Activated naive CD4-positive, alpha-beta T cell treated with anti-CD3 and anti-CD28 coated beads for 36 hours (primary cell): ENCODE measurements around the gene RGS7BP. TPM values are rescaled to one million over a fixed set of nuclear protein-coding genes. Genes with fewer than 3 reads are reported as not detected.

Source experiments
- CTCF ChIA-PET: fragments of 350-600 bp; sonication (Branson Sonifier 250); formaldehyde crosslinking; loops from one replicate; lab custom pipeline; 2021; ENCODE audit warnings: antibody characterized with exemption; lab: Charles Lee
- DNase-seq: peaks from one replicate; pipeline ENCODE4 v3.0.0-alpha.2; 2020
- H3K27ac Mint-ChIP-seq: one replicate; pipeline ENCODE4 v1.8.0; 2021; ENCODE audit warnings: mild to moderate bottlenecking, mixed read lengths
- H3K27me3 Mint-ChIP-seq: one replicate; pipeline ENCODE4 v1.8.0; 2021; ENCODE audit warnings: low read depth, mixed read lengths
- H3K36me3 Mint-ChIP-seq: one replicate; pipeline ENCODE4 v1.8.0; 2021; ENCODE audit warnings: low read depth, mixed read lengths
- H3K4me1 Mint-ChIP-seq: one replicate; pipeline ENCODE4 v1.8.0; 2021; ENCODE audit warnings: low read depth, mixed read lengths
- H3K4me3 Mint-ChIP-seq: one replicate; pipeline ENCODE4 v1.8.0; 2021; ENCODE audit warnings: mild to moderate bottlenecking, moderate library complexity, mixed read lengths
- H3K9me3 Mint-ChIP-seq: one replicate; pipeline ENCODE4 v1.8.0; 2021; ENCODE audit warnings: mixed read lengths
- intact Hi-C: fragments of 100-400 bp; cut with micrococcal nuclease; formaldehyde crosslinking; loops from one replicate; pipeline ENCODE4 v1.15.1; 2023
- total RNA-seq, 2 experiments: library from RNA; stranded (reverse); gene quantifications; one replicate each; pipeline ENCODE4 v1.2.3, GENCODE V29; 2021

RGS7BP gene
- total RNA-seq, 2 experiments from 2014 or later = not detected

DNA sequence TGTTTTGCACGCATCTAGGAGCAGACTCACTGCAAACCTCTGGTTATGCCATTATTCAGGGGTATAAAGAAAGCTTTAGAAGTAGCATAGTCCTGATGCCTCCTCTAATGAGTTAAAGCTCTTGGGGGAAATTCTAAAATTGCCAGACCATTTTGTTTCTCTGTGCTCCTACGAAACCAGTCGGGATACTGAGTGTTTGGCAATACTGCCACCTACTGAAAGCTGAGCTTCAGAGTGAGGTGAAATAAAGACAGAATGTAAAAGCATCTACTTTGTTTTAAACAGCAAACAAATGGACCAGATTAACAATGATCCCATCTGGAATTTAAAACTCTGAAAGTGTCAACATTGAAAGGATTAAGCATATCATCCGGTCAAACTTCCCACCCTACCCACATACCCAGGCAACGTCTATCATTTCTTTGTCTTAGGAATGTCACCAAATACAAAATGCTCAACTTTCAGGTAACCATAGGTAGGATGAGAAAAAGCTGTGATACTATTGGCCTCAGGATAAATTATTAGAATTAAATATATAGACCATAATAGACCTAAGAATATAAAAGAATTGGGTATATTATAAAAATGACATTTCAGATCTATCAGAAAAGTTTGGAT lies 106.6 kb downstream of the RGS7BP start:
- H3K36me3 Mint-ChIP-seq = no peaks in the 10 kb centered on the region
- intact Hi-C loops = loop anchor here (1.0 to 10.0 kb wide), 3 partner anchors 383 to 538 kb away; no protein-coding TSS in a partner anchor
- H3K27me3 Mint-ChIP-seq = peaks cover 21% of the 10 kb centered on the region
- no peaks in the 10 kb centered on the region for H3K9me3 Mint-ChIP-seq
- H3K4me3 Mint-ChIP-seq = no peak overlapping the region
- DNase-seq = peak; percentile 30
- H3K27ac Mint-ChIP-seq = no peak overlapping the region
- H3K4me1 Mint-ChIP-seq = no peaks in the 10 kb centered on the region
- CTCF ChIA-PET = interaction anchor here (1.1 to 2.0 kb wide), 4 partner anchors 57 to 535 kb away, joined by 4 to 11 read pairs (median 4); no protein-coding TSS in a partner anchor

DNA sequence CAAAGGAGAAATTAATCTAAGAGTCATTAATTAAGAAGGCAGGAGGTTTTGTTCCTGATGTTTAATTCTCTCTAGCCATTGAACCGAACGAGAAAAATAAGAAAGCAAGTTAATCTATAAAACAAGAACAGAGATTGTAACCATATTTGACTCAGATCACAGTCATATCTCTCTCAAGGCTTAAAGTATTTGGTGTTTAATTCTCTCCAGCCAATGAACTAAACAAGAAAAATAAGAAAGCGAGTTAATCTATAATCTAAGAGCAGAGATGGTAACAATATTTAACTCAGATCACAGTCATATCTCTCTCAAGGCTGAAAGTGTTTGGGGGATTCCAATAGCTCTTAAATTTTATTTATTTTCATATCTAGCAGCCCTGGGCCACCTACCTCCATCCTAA lies 110.1 kb downstream of the RGS7BP start:
- Mint-ChIP-seq H3K4me3 (no peak overlapping the region), H3K4me1 (no peaks in the 10 kb centered on the region), H3K27me3 (peaks cover 14% of the 10 kb centered on the region), H3K36me3 (no peaks in the 10 kb centered on the region), H3K9me3 (no peaks in the 10 kb centered on the region), H3K27ac (no peak overlapping the region)
- CTCF ChIA-PET = interaction anchor here (0.6 kb wide), 1 partner anchor 15 kb away, joined by 3 read pairs; no protein-coding TSS in a partner anchor
- intact Hi-C loops = loop anchor here (10.0 kb wide), 1 partner anchor 541 kb away; no protein-coding TSS in a partner anchor
- DNase-seq = no peak

DNA sequence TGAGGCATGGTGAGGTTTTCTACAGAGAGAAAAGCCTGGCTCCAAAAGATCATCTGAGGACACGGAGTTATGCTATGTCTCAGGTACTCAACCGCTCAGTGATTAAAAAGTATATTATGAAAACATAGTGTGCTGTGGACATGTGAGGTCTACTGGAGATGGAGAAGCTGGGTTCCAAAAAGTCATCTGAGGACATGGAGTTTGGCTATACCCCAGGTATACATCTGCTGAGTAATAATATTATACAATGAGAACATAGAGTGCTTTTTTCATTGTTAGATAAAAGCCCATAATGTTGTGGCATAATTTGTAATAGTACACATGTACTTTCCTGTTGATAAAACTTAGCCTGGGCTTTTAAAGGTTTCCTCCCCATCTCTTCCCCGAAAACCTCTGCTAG lies 113.8 kb downstream of the RGS7BP start:
- CTCF ChIA-PET = interaction anchor here (0.6 kb wide), 1 partner anchor 7 kb away, joined by 3 read pairs; no protein-coding TSS in a partner anchor
- Mint-ChIP-seq H3K9me3 (no peaks in the 10 kb centered on the region), H3K36me3 (no peaks in the 10 kb centered on the region), H3K27ac (no peak overlapping the region), H3K4me1 (no peaks in the 10 kb centered on the region), H3K4me3 (no peak overlapping the region), H3K27me3 (peaks cover 17% of the 10 kb centered on the region)
- DNase-seq = no peak
- intact Hi-C loops = loop anchor here (10.0 kb wide), 1 partner anchor 545 kb away; no protein-coding TSS in a partner anchor

DNA sequence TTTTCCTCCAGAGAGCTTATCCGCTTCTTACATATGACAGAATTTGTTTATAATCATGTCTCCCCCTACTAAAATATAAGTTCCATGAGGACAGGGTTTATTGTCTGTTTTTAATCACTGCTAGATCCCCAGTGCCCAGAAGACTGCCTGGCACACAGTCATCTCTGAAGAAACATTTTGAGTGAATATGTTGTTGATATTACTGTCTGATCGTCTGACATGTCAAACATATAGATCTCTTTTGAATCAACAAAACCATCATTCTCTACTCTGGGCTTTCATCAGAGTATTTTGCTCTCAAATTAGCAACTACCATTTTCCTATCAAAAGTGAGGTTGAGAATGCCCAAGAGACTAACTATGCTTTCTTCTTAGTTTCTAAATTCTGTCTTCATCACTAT lies 117.2 kb downstream of the RGS7BP start:
- CTCF ChIA-PET = interaction anchor here (0.8 kb wide), 1 partner anchor 11 kb away, joined by 3 read pairs; no protein-coding TSS in a partner anchor
- H3K9me3 Mint-ChIP-seq = no peaks in the 10 kb centered on the region
- no peak overlapping the region for H3K4me3 Mint-ChIP-seq
- no peaks in the 10 kb centered on the region for H3K4me1 Mint-ChIP-seq
- H3K27ac Mint-ChIP-seq = no peak overlapping the region
- no peaks in the 10 kb centered on the region for H3K36me3 Mint-ChIP-seq
- no peak for DNase-seq
- H3K27me3 Mint-ChIP-seq = peaks cover 29% of the 10 kb centered on the region
- intact Hi-C loops = no loop called here

DNA sequence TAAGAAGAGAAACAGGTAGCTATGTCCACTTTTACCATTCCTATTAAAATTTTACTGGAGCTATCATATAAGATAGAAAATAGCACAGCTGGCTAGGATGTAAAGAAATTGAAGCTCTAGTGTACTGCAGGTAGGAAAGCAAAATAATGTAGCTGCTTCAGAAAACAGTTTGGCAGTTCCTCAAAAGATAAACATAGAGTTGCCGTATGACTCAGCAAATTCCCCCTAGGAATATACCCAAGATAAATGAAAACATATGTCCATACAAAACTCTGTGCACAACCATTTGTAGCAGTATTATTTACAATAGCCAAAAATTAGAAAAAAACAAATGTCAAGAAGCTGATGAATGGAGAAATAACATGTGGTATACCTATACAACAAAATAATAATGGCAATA lies 119.9 kb downstream of the RGS7BP start:
- Mint-ChIP-seq H3K4me1 (no peaks in the 10 kb centered on the region), H3K27ac (no peak overlapping the region), H3K27me3 (peaks cover 29% of the 10 kb centered on the region), H3K9me3 (no peaks in the 10 kb centered on the region), H3K4me3 (no peak overlapping the region), H3K36me3 (no peaks in the 10 kb centered on the region)
- CTCF ChIA-PET = interaction anchor here (0.7 to 1.7 kb wide), 3 partner anchors 9 to 168 kb away, joined by 3 to 7 read pairs (median 5); no protein-coding TSS in a partner anchor
- intact Hi-C loops = no loop called here
- DNase-seq = no peak

DNA sequence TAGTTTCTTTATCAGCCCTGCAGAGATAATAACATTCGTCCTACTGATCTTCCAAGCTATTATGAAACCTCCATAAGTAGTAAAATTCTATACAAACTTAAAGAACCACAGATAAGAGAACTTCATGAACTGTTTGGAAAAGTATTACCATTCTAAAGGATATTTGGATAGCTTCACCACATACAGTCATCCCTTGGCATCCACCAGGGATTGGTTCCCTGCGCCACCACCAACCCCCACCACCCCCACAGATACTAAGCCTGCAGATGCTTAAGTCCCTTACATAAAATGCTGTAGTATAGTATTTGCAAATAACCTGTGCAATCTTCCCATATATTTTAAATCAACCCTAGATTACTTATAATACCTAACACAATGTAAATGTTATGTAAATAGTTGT lies 123.1 kb downstream of the RGS7BP start:
- Mint-ChIP-seq H3K4me3 (no peak overlapping the region), H3K36me3 (no peaks in the 10 kb centered on the region), H3K9me3 (no peaks in the 10 kb centered on the region), H3K4me1 (no peaks in the 10 kb centered on the region), H3K27ac (no peak overlapping the region), H3K27me3 (peaks cover 16% of the 10 kb centered on the region)
- intact Hi-C loops = no loop called here
- CTCF ChIA-PET = interaction anchor here (0.5 to 1.2 kb wide), 2 partner anchors 101 to 155 kb away, joined by 3 read pairs; no protein-coding TSS in a partner anchor
- DNase-seq = no peak

DNA sequence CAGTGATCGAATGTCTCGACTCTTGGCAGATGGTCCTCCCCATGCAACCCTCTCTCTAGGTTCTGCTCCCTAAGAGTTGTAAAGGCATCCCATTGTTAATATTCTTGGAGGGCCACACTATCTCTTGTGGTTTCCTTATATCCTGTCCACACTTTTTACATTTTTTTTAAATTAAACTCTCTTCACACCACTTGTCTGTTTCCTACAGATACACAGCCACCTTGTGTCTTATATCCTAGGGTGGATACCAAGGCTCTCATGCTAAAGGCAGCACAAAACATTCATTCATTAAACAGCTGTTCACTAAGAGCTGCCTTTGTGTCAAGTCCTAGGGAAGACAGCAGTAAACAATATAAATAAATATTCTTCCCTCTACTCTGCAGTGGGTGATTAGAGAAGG lies 124.0 kb downstream of the RGS7BP start:
- intact Hi-C loops = loop anchor here (10.0 kb wide), 1 partner anchor 475 kb away; no protein-coding TSS in a partner anchor
- H3K9me3 Mint-ChIP-seq = no peaks in the 10 kb centered on the region

DNA sequence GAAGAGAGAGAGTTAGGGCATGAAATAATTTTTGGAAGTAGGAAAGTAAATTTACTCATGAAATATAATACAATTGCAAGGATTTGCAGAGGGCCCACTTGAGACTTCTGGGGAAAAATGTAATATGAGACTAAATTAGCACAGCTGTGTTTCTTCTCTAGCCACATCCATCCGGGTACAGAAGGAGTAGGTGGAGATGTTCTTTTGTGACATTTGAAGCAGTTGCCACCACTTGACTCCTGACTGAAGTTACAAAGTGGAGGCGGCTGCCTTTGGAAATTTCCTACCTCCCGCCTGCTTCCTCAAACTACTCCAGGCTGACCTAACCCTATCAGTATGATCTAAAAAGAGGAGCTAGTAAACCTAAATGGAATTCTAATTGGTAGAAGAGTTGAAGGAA lies 126.4 kb downstream of the RGS7BP start:
- no peak overlapping the region for H3K27ac Mint-ChIP-seq
- intact Hi-C loops = loop anchor here (10.0 kb wide), 1 partner anchor 473 kb away; no protein-coding TSS in a partner anchor

More for the DNA sequence above, 124.0 kb downstream of the RGS7BP start:
- DNase-seq = no peak
- H3K36me3 Mint-ChIP-seq = no peaks in the 10 kb centered on the region
- CTCF ChIA-PET = interaction anchor here (1.2 kb wide), 1 partner anchor 154 kb away, joined by 3 read pairs; no protein-coding TSS in a partner anchor
- no peak overlapping the region for H3K27ac Mint-ChIP-seq
- peaks cover 10% of the 10 kb centered on the region for H3K27me3 Mint-ChIP-seq
- H3K4me3 Mint-ChIP-seq = no peak overlapping the region
- H3K4me1 Mint-ChIP-seq = no peaks in the 10 kb centered on the region

DNA sequence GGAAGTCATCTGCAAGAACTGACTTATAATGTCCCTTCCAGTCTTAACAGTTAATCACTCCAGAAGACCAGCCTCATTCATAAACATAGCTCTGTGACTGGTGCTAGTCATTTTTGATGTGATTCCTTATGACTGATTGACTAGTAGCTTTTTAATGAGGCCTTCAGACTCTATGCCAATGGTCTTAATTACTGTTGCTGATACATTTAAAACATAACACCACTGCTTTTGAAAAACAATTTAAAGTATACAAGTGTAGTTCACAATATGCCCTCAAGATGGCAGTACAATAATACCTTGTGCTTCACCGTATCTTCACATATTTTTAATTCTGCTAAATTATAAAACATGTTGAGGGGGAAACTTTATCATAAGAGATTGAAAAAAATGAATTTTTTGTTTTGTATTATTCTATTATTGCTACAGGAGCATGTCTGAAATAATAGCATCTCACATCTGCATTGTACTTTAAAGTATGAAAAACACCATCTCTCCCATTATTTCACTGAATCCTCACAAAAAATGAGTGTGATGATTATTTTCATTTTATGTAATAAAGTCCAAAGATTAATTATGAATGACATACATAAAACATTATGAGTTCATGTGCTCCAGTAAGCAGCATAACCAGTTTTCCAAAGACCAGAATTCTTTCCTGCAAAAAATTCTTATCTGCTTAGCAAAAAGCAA lies 129.3 kb downstream of the RGS7BP start:
- no peak overlapping the region for H3K27ac Mint-ChIP-seq
- H3K4me3 Mint-ChIP-seq = no peak overlapping the region
- H3K9me3 Mint-ChIP-seq = no peaks in the 10 kb centered on the region
- peaks cover 3% of the 10 kb centered on the region for H3K4me1 Mint-ChIP-seq
- peaks cover 13% of the 10 kb centered on the region for H3K27me3 Mint-ChIP-seq
- no peaks in the 10 kb centered on the region for H3K36me3 Mint-ChIP-seq
- DNase-seq = no peak
- intact Hi-C loops = loop anchor here (1.0 to 10.0 kb wide), 5 partner anchors 132 to 848 kb away; partner anchors contain the start of genes CWC27 and SREK1IP1
- CTCF ChIA-PET = interaction anchor here (0.5 to 5.2 kb wide), 16 partner anchors 10 to 857 kb away, joined by 3 to 32 read pairs (median 4); no protein-coding TSS in a partner anchor

More for the DNA sequence above, 126.4 kb downstream of the RGS7BP start:
- CTCF ChIA-PET = interaction anchor here (1.0 kb wide), 1 partner anchor 521 kb away, joined by 3 read pairs; no protein-coding TSS in a partner anchor
- DNase-seq = no peak
- no peaks in the 10 kb centered on the region for H3K36me3 Mint-ChIP-seq
- H3K4me3 Mint-ChIP-seq = no peak overlapping the region
- peaks cover under 1% of the 10 kb centered on the region for H3K4me1 Mint-ChIP-seq
- no peaks in the 10 kb centered on the region for H3K9me3 Mint-ChIP-seq
- peaks cover 9% of the 10 kb centered on the region for H3K27me3 Mint-ChIP-seq

DNA sequence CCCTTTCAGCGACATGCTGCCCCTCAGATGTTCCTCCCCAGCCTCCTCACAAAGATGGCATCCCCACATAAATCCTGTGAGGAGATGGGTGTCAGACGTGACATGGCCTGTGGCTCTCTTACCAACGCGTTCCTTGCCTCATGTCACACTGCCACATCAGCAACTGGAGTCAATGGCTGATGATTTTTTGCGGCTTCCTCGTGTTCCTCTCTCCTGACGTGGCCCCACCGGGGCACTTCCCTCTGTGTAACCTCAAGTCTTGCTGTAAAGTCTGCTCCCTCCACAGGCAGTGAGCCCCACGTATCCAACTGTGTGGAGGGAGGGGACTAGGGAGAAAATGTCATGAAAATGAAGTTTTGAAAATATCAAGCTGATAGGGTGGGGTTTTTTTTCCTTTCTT lies 131.3 kb downstream of the RGS7BP start:
- intact Hi-C loops = loop anchor here (5.0 to 10.0 kb wide), 3 partner anchors 130 to 468 kb away; partner anchors contain the start of genes CWC27 and SREK1IP1
- CTCF ChIA-PET = interaction anchor here (0.5 to 5.2 kb wide), 4 partner anchors 71 to 391 kb away, joined by 3 to 32 read pairs (median 13); no protein-coding TSS in a partner anchor
- H3K27ac Mint-ChIP-seq = no peak overlapping the region
- peaks cover 3% of the 10 kb centered on the region for H3K4me1 Mint-ChIP-seq
- H3K4me3 Mint-ChIP-seq = no peak overlapping the region
- no peaks in the 10 kb centered on the region for H3K9me3 Mint-ChIP-seq
- H3K27me3 Mint-ChIP-seq = peaks cover 13% of the 10 kb centered on the region
- H3K36me3 Mint-ChIP-seq = no peaks in the 10 kb centered on the region
- DNase-seq = peak; percentile 7

DNA sequence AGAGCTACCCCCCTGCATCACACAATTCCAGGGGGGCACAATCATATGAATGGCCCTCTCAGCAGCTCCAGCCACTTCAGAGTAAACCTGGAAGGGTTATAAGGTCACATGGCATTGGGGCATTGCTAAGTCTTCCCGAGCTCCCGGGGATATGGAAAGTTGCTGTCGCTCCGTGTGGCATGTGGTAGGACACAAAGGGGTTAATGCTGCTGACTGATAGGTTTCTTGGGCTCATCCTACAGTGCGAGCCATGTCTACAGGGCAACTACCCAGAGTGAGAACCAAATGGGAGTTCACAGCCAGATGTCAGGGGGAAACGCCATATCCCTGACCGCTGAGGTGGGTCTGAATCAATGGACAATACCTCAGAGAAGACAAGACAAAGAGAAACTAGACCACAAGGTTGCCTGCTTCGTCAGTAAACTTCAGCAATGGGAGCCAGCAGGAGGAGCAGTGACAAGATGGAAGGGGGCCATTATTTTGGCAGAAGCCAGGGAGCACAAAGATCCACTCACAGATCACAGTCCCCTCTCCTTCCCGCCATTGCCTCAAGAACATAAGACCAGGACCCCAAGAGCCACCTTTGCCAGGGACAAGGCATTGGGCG lies 132.1 kb downstream of the RGS7BP start:
- Mint-ChIP-seq H3K27me3 (peaks cover 13% of the 10 kb centered on the region), H3K36me3 (no peaks in the 10 kb centered on the region), H3K9me3 (no peaks in the 10 kb centered on the region), H3K4me1 (peaks cover 3% of the 10 kb centered on the region), H3K4me3 (no peak overlapping the region), H3K27ac (no peak overlapping the region)
- intact Hi-C loops = loop anchor here (5.0 to 10.0 kb wide), 3 partner anchors 129 to 467 kb away; partner anchors contain the start of genes CWC27 and SREK1IP1
- DNase-seq = peak; percentile 7
- CTCF ChIA-PET = interaction anchor here (0.7 to 5.2 kb wide), 2 partner anchors 72 to 150 kb away, joined by 3 to 21 read pairs; no protein-coding TSS in a partner anchor
